Measurements from ENCODE around the gene ZNF516. TPM values are rescaled to one million over a fixed set of nuclear protein-coding genes. Genes with fewer than 3 reads are reported as not detected.

ZNF516 gene
- total RNA-seq, 2 experiments from 2014 or later, result 2.7 to 4.8 TPM

DNA sequence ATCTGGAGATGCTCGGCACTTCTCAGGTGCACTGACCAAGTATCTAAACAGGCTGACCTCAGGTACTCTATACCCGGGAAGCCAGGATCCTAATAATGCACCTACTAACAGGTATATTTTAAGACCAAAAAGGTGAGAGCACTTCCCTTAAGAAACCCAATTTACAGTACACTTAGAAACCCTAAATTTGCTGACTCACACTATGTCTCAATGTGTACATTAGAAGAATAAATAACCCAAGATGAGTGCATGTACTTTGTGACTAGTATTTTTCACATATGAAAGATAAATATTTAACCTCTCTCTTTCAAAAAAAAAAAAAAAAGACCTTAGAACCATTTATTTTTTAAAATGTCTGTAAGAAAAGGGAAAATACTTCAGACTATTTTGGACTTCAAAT is 118.8 kb downstream of the ZNF516 start:
- Mint-ChIP-seq H3K27ac (no peak overlapping the region), H3K4me3 (no peak overlapping the region), H3K4me1 (ENCODE audit: low read depth) (peaks cover 48% of the 10 kb centered on the region), H3K9me3 (no peaks in the 10 kb centered on the region), H3K36me3 (peaks cover 4% of the 10 kb centered on the region), H3K27me3 (peaks cover 1% of the 10 kb centered on the region)
- intact Hi-C loops (cut with micrococcal nuclease), result loop anchor here (2.0 to 10.0 kb wide), 3 partner anchors 36 to 1305 kb away; no protein-coding TSS in a partner anchor
- no peak for DNase-seq
- POLR2A ChIA-PET, result no interaction called here
- CTCF ChIA-PET, result no interaction called here

DNA sequence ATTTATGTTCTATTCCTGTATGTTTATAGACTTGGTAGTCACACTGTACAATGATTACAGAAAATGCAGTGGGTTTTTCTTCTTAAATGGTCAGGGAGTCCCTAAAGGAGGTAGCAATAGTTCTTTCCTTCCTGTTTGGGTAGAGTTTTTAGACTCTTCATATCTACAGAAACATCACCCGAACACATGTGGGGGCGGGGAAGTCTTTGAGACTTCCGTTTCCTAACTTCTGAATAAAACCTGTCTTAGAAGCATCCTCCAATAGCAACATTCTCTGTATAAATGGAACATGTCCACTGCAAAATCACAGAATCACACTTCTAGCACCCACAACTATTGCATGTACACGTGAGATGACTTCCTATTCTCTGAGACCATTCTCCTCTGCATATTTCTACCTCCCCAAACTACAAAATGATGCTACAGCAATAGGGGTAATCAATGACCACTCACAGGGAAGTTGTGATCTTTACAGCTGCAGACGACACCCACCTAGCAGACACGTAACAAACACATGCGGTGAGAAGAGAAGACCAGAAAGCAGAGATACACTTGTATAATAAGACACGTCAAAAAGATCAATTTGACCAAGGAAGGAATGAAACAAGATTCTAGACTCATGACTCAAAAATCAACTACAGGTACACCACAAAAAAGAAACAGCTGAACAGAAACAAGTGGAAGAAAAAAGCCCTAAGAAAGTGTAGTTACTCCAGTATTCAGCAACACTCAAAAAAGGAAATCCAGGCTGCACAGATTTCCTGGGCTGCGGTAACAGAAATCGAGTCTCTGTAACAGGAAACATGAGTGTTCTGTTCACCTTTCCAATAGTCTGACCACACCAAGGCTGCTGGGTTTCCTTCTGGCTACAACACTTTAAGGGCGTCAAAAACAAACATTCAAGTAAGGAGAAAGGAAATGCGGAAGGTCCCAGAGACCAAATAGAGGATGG is 120.4 kb downstream of the ZNF516 start:
- ChIA-PET CTCF (interaction anchor here (1.1 kb wide), 1 partner anchor 24 kb away, joined by 5 read pairs; no protein-coding TSS in a partner anchor), POLR2A (interaction anchor here (0.6 kb wide), 1 partner anchor 10 kb away, joined by 3 read pairs; no protein-coding TSS in a partner anchor)
- DNase-seq, result peak; percentile 75
- Mint-ChIP-seq H3K4me3 (no peak overlapping the region), H3K27me3 (peaks cover 1% of the 10 kb centered on the region), H3K9me3 (no peaks in the 10 kb centered on the region), H3K36me3 (no peaks in the 10 kb centered on the region), H3K4me1 (ENCODE audit: low read depth) (peaks cover 50% of the 10 kb centered on the region), H3K27ac (peak overlapping the region; percentile 64)
- intact Hi-C loops (cut with micrococcal nuclease), result loop anchor here (1.0 to 10.0 kb wide), 6 partner anchors 10 to 1875 kb away; partner anchors contain the start of gene TSHZ1

DNA sequence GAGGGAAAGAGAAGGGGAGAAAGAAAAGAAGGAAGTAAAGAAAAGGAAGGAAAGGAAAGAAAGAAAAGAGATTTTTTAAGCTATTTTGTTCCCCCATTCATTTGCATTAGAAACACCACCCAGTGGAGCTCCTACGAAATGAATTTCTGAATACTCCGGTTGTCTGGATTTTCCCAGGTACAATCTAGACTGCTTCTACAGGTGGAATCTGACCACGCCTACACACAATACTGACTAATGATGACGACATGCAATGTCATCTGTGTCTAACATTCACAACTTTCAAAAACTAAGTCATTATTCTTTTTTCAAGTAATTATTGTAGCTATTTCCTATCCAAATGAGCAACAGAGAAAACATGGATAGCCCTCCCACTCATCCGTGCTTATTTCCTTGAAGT is 121.7 kb downstream of the ZNF516 start:
- CTCF ChIA-PET, result interaction anchor here (1.3 to 1.5 kb wide), 2 partner anchors 8 to 11 kb away, joined by 3 to 5 read pairs; no protein-coding TSS in a partner anchor
- H3K27me3 Mint-ChIP-seq, result peaks cover 1% of the 10 kb centered on the region
- intact Hi-C loops (cut with micrococcal nuclease), result loop anchor here (10.0 kb wide), 1 partner anchor 692 kb away; no protein-coding TSS in a partner anchor
- POLR2A ChIA-PET, result no interaction called here
- DNase-seq, result no peak
- no peaks in the 10 kb centered on the region for H3K36me3 Mint-ChIP-seq
- H3K27ac Mint-ChIP-seq, result no peak overlapping the region
- H3K4me1 Mint-ChIP-seq (ENCODE audit: low read depth), result peaks cover 50% of the 10 kb centered on the region
- no peak overlapping the region for H3K4me3 Mint-ChIP-seq
- no peaks in the 10 kb centered on the region for H3K9me3 Mint-ChIP-seq

DNA sequence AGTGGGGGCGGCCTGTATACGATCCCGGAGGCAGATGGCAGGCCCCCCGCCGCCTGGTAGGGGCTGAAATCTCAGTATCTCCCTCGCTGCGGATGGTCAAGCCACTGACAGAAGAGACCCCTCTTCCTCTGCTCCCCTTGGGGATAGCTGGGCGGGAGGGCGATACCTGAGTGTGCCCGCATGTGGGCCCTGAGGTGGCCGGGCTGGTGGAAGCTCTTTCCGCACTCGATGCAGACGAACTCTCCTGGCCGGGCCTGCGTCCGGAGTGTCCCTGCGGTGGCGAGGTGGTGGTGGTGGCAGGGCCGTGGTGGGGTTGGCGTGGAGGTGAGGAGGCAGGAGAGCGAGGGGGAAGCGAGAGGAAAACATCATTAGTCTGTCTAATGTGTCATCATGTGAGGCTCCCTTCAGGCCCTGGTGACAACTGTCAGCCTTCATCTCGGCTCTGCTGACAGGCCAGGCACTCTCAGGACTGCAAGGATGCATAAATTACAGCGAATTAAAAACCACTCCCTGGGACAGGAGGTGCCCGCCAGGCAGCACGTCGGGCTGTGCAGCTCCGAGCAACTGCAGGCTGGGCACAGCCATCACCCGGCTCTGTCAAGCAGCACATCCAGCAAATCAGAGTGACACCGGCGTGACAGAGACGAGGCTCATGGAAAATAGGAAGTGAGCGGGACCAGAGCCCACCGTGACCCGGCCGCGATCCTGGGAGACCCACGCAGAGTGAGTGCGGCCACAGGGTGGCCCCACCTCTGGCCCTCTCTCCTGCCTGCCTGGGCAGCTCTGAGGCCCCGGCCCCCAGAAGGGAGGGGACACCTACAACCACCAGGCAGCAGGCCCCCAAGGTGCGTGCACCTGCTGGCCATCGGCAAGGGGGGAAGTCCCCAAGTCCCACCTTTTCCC is 123.5 kb downstream of the ZNF516 start:
- Mint-ChIP-seq H3K4me3 (no peak overlapping the region), H3K27me3 (peaks cover 1% of the 10 kb centered on the region), H3K36me3 (no peaks in the 10 kb centered on the region), H3K9me3 (no peaks in the 10 kb centered on the region), H3K4me1 (ENCODE audit: low read depth) (peaks cover 40% of the 10 kb centered on the region), H3K27ac (no peak overlapping the region)
- intact Hi-C loops (cut with micrococcal nuclease), result loop anchor here (10.0 kb wide), 1 partner anchor 693 kb away; no protein-coding TSS in a partner anchor
- DNase-seq, result no peak
- ChIA-PET CTCF (no interaction called here), POLR2A (no interaction called here)

DNA sequence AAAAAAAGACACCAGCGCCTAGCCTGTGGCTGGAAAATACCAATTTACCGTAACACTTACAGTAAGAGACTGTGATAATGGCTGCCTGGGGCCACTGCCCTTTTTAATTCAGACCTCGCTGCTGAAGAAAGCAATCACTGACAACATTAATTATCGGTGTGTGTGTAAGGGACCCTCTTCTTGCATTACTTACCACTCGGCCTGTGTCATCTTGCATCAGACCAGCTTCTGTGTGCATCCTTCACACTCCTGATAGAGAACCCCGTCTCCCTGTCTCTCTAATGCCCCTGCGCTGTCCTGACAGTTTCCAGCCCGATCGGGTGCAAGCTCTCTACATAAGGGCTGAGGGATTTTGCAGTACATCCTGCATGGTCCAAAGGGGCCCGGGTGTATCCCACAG is 124.4 kb downstream of the ZNF516 start:
- no peaks in the 10 kb centered on the region for H3K36me3 Mint-ChIP-seq
- POLR2A ChIA-PET, result no interaction called here

DNA sequence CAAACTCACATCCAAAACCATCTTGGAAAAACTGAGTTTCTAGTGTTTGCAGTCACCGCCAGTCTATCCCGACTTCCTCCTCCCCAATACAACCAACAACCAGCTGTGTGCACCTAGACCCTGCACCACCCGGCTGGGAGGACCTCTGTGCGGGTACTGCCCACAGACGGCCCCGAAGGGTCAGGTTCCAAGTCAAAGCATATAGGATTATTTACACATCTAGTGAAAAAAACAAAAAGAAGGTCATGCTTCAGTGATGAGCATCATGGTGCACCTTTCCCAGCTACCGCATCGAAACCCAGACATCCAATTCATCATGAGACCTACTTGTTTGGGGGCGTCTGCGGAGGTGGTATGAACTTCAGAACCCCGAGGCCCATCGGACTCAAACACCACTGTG is 124.8 kb downstream of the ZNF516 start:
- H3K9me3 Mint-ChIP-seq, result no peaks in the 10 kb centered on the region
- H3K4me3 Mint-ChIP-seq, result no peak overlapping the region
- POLR2A ChIA-PET, result no interaction called here
- intact Hi-C loops (cut with micrococcal nuclease), result loop anchor here (10.0 kb wide), 1 partner anchor 695 kb away; no protein-coding TSS in a partner anchor
- CTCF ChIA-PET, result no interaction called here
- peaks cover 29% of the 10 kb centered on the region for H3K4me1 Mint-ChIP-seq (ENCODE audit: low read depth)
- no peak overlapping the region for H3K27ac Mint-ChIP-seq
- H3K36me3 Mint-ChIP-seq, result no peaks in the 10 kb centered on the region
- DNase-seq, result no peak
- peaks cover 3% of the 10 kb centered on the region for H3K27me3 Mint-ChIP-seq

More for the DNA sequence above, 124.4 kb downstream of the ZNF516 start:
- Mint-ChIP-seq H3K9me3 (no peaks in the 10 kb centered on the region), H3K27ac (no peak overlapping the region), H3K4me3 (no peak overlapping the region), H3K27me3 (peaks cover 3% of the 10 kb centered on the region), H3K4me1 (ENCODE audit: low read depth) (peaks cover 33% of the 10 kb centered on the region)
- CTCF ChIA-PET, result no interaction called here
- no peak for DNase-seq
- intact Hi-C loops (cut with micrococcal nuclease), result loop anchor here (10.0 kb wide), 1 partner anchor 694 kb away; no protein-coding TSS in a partner anchor

DNA sequence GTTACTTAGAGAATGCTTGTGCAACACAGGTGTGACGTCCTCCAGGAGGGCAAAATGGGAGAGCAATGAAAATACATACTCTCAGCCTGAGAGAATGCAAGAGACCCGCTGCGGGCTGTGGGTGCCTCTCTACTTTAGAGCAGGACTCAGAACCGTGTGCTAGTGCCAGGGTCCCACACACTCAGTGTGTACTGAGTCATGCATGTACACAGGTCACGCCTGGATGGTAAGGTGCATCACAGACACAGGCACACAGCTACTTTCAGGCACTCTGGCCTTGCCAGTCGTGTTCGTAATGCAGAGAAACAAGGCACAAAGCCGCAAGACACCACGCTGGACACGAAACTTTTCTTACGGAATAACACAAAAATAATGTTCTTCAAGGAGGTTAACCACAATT is 125.3 kb downstream of the ZNF516 start:
- no peaks in the 10 kb centered on the region for H3K9me3 Mint-ChIP-seq
- H3K36me3 Mint-ChIP-seq, result no peaks in the 10 kb centered on the region
- POLR2A ChIA-PET, result no interaction called here
- H3K27ac Mint-ChIP-seq, result no peak overlapping the region
- peaks cover 3% of the 10 kb centered on the region for H3K27me3 Mint-ChIP-seq
- no peak overlapping the region for H3K4me3 Mint-ChIP-seq
- CTCF ChIA-PET, result no interaction called here
- peaks cover 26% of the 10 kb centered on the region for H3K4me1 Mint-ChIP-seq (ENCODE audit: low read depth)
- intact Hi-C loops (cut with micrococcal nuclease), result loop anchor here (10.0 kb wide), 1 partner anchor 695 kb away; no protein-coding TSS in a partner anchor
- DNase-seq, result no peak

DNA sequence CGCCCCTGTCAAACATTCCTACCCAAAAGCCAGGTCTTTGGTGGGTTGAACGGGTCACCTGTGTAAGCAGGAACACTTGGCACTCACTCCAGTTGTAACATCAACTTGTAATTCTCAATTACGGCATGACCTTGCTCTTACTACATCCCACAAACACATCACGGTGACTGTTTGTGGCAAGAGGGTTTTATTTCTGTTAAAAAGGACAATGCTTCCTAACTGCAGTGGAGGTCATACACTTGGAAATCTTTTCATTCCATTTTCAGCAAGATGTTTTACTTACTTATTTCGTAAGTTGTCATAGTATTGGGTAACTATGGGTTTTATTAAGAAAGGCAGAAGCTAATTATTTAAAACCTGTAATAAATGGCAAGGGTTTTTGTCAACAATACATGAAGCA is 126.1 kb downstream of the ZNF516 start:
- no peaks in the 10 kb centered on the region for H3K36me3 Mint-ChIP-seq
- CTCF ChIA-PET, result no interaction called here
- peaks cover 3% of the 10 kb centered on the region for H3K27me3 Mint-ChIP-seq
- no peaks in the 10 kb centered on the region for H3K9me3 Mint-ChIP-seq
- intact Hi-C loops (cut with micrococcal nuclease), result no loop called here
- peaks cover 26% of the 10 kb centered on the region for H3K4me1 Mint-ChIP-seq (ENCODE audit: low read depth)
- no peak overlapping the region for H3K27ac Mint-ChIP-seq
- no peak overlapping the region for H3K4me3 Mint-ChIP-seq
- no peak for DNase-seq
- POLR2A ChIA-PET, result no interaction called here

DNA sequence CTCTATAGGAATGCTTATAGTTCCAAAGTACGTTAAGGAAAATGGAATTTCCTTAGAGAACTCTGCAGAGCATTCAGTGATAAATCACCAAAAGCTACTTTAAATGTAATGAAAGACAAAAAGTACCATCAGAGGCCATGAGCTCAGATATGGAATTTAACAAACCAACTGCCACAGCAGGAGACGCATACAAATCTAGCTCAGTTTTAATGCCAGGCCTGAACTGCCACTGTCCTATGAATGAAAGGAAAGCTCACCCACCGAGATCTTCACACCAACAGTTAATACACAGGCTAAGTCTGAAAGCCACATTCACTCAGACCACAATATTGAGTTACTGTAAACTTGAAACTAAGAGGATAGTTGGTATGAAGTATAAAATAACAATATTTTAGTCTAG is 126.8 kb downstream of the ZNF516 start:
- Mint-ChIP-seq H3K4me3 (no peak overlapping the region), H3K27ac (no peak overlapping the region), H3K4me1 (ENCODE audit: low read depth) (peaks cover 25% of the 10 kb centered on the region), H3K27me3 (peaks cover 4% of the 10 kb centered on the region), H3K9me3 (no peaks in the 10 kb centered on the region), H3K36me3 (no peaks in the 10 kb centered on the region)
- ChIA-PET POLR2A (no interaction called here), CTCF (no interaction called here)
- intact Hi-C loops (cut with micrococcal nuclease), result no loop called here
- DNase-seq, result no peak

DNA sequence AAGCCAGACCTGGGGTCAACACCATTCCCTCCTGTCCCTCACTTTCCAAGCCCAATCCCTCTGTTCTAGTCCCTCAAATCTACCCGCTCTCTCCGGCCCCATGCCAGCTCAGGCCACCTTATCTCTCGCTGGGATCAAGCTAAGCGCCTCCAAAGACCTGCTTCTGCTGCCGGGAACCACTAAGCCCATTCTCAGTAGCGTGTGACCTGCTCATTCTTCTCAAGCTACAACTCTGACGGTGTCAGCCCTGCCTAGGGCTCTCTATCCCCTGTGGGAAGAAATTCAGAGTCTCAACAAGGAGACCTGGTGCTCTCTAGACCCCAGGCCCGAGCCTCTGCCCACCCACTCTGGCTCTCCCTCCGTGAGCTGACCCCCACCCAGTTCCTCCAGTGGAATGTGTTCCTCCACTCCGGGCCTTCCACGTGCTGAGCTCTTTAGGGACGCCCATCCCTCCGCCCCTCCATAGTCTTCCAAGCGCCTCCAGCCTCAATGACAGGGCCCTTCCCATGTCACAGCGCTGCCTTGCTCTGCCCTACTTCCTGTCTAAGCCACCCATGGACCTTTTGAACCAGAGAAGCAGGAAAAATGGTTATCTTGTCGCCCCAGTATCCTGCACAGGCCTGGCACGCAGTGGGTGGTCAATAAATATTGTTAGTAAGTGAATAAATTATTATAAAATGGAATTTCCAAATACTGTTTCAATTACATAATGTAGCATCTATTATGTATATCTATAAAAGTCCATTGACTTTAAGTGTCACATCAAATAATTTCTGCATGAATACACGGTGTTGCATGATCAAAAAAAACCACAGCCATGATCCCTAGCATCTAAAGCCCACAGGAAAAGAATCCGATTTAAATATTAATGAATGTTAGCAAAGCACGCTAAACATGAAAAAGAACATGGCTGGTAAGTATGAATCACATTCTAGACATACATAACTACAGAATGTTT is 127.6 kb downstream of the ZNF516 start:
- Mint-ChIP-seq H3K9me3 (no peaks in the 10 kb centered on the region), H3K4me3 (no peak overlapping the region), H3K27me3 (peaks cover 11% of the 10 kb centered on the region), H3K36me3 (no peaks in the 10 kb centered on the region), H3K27ac (no peak overlapping the region), H3K4me1 (ENCODE audit: low read depth) (peaks cover 20% of the 10 kb centered on the region)
- ChIA-PET CTCF (no interaction called here), POLR2A (no interaction called here)
- DNase-seq, result no peak
- intact Hi-C loops (cut with micrococcal nuclease), result no loop called here

DNA sequence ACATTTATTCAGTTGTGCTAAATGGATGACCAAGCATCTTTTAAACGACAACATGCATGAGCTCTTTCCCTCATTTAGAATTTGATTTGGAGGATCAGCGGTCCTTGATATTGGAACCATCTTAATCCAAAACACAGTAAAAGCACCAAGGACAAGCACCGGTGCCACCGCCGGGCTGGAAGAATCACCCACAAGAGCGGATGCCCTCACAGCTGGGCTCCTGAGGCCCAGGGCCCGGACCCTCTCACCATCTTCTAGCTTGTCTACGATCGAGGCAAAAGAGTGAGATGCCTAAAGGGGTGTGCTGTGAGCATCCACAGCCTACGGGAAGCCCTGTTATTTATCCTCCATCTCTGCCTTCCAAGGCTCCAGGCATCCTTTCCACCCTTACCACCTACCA is 129.5 kb downstream of the ZNF516 start:
- peaks cover 11% of the 10 kb centered on the region for H3K27me3 Mint-ChIP-seq
- no peaks in the 10 kb centered on the region for H3K36me3 Mint-ChIP-seq
- POLR2A ChIA-PET, result no interaction called here
- CTCF ChIA-PET, result interaction anchor here (1.0 to 1.7 kb wide), 2 partner anchors 8 to 33 kb away, joined by 3 to 4 read pairs; no protein-coding TSS in a partner anchor
- no peaks in the 10 kb centered on the region for H3K9me3 Mint-ChIP-seq
- no peak overlapping the region for H3K4me3 Mint-ChIP-seq
- intact Hi-C loops (cut with micrococcal nuclease), result no loop called here
- DNase-seq, result no peak
- H3K27ac Mint-ChIP-seq, result no peak overlapping the region
- H3K4me1 Mint-ChIP-seq (ENCODE audit: low read depth), result peaks cover 18% of the 10 kb centered on the region
